NT2/D1 (cell line): ENCODE measurements around the gene SDK2.

Source experiments
- YY1 ChIP-seq: IDR thresholded peaks from 2 replicates; pipeline ENCODE4 v1.6.1; 2011; ENCODE audit not compliant: insufficient read length, insufficient read depth
- ZNF274 ChIP-seq: IDR thresholded peaks from 2 replicates; pipeline ENCODE4 v1.6.1; 2011; ENCODE audit warnings: mild to moderate bottlenecking, low read depth, low read length

- TF ChIP-seq ZNF274 (no peak), YY1 (no peak)
These were observed 359.2 kb downstream of the SDK2 start for GRCh38 chr17:73284906-73285602.
